ENCODE measurements around the gene GID4.

GRCh38 chr17:18028114-18028951, 10.9 kb upstream of the GID4 start:
- TF ChIP-seq CTCF (IDR thresholded peaks at IDR 0.05): no peak
- no peak for TF ChIP-seq POLR2A (IDR thresholded peaks at IDR 0.05)

All from body of pancreas (tissue), 4 donors.